Hepatocyte (in vitro differentiated cells): ENCODE data around the gene BCL2L1. TPM values are rescaled to one million over a fixed set of nuclear protein-coding genes. Genes with fewer than 3 reads are reported as not detected.

Source experiments
- DNase-seq: peaks from one replicate; pipeline ENCODE4 v3.0.0-alpha.2; 2016; ENCODE audit warnings: low spot score
- H2AFZ ChIP-seq: fragments of 200-600 bp; sonication (generic); 2 replicates; pipeline ENCODE4 v1.6.0; 2016; ENCODE audit warnings: antibody characterized with exemption, mild to moderate bottlenecking
- H3K27ac ChIP-seq: fragments of 200-600 bp; sonication (generic); 2 replicates; pipeline ENCODE4 v1.5.1; 2016; ENCODE audit warnings: mild to moderate bottlenecking
- H3K27me3 ChIP-seq: fragments of 200-600 bp; sonication (generic); 2 replicates; pipeline ENCODE4 v1.6.1; 2016
- H3K36me3 ChIP-seq: fragments of 200-600 bp; sonication (generic); replicated peaks from 2 replicates; pipeline ENCODE4 v1.5.1; 2016; ENCODE audit warnings: low read depth; ENCODE audit not compliant: insufficient read depth
- H3K4me1 ChIP-seq: fragments of 200-600 bp; sonication (generic); 2 replicates; pipeline ENCODE4 v1.5.1; 2016; ENCODE audit warnings: mild to moderate bottlenecking, moderate library complexity; ENCODE audit not compliant: insufficient read depth
- H3K4me2 ChIP-seq: fragments of 200-600 bp; sonication (generic); 2 replicates; pipeline ENCODE4 v1.6.0; 2016
- H3K4me3 ChIP-seq: fragments of 200-600 bp; sonication (generic); 2 replicates; pipeline ENCODE4 v1.5.1; 2016; ENCODE audit warnings: mild to moderate bottlenecking
- H3K79me2 ChIP-seq: fragments of 200-600 bp; sonication (generic); 2 replicates; pipeline ENCODE4 v1.6.0; 2017; ENCODE audit warnings: mild to moderate bottlenecking
- H3K9me2 ChIP-seq: fragments of 200-600 bp; sonication (generic); replicated peaks from 2 replicates; pipeline ENCODE4 v1.6.0; 2017; ENCODE audit warnings: mild to moderate bottlenecking; ENCODE audit not compliant: insufficient read depth
- H3K9me3 ChIP-seq: fragments of 200-600 bp; sonication (generic); 2 replicates; pipeline ENCODE4 v1.5.1; 2016; ENCODE audit warnings: low read depth, mild to moderate bottlenecking
- H4K20me1 ChIP-seq: fragments of 200-600 bp; sonication (generic); 2 replicates; pipeline ENCODE4 v1.6.0; 2016; ENCODE audit warnings: mild to moderate bottlenecking; ENCODE audit not compliant: insufficient read depth, poor library complexity, severe bottlenecking
- EZH2 ChIP-seq: fragments of 200-600 bp; sonication (generic); IDR thresholded peaks from 2 replicates; pipeline ENCODE4 v1.6.1; 2016; ENCODE audit warnings: antibody characterized with exemption, mild to moderate bottlenecking, borderline replicate concordance
- EZH2phosphoT487 ChIP-seq: fragments of 200-600 bp; sonication (generic); IDR thresholded peaks from one replicate; pipeline ENCODE4 v1.6.1; 2018; ENCODE audit warnings: antibody characterized with exemption, mild to moderate bottlenecking, low read depth, moderate library complexity; ENCODE audit not compliant: unreplicated experiment, severe bottlenecking
- WGBS: methylation state at CpG from one replicate; pipeline ENCODE4 v1.1.6; 2016; ENCODE audit warnings: low lambda C conversion rate; ENCODE audit errors: missing lambda C conversion rate; 5-methylcytosine and 5-hydroxymethylcytosine counted together
- polyA plus RNA-seq: library from polyadenylated mRNA; unstranded; fragments of >200 nt; fragmentation: Nextera tagmentation; extraction: Ambion mirVana; gene quantifications from 2 replicates; pipeline ENCODE4 v1.2.1, GENCODE V29; 2016
- total RNA-seq: library from RNA; depleted of rRNA; stranded (reverse); fragments of >200 nt; gene quantifications from 2 replicates; pipeline ENCODE4 v1.2.3, GENCODE V29; 2014
- TF ChIP-seq, protein P1 (sequence below): fragments of 200-600 bp; sonication (generic); IDR thresholded peaks from 2 replicates; pipeline ENCODE4 v1.5.1; 2016; ENCODE audit warnings: antibody characterized with exemption, mild to moderate bottlenecking; ENCODE audit not compliant: poor library complexity

Gene BCL2L1
- total and polyA plus RNA-seq, 2 experiments from 2014 or later, result 104 to 139 TPM

DNA sequence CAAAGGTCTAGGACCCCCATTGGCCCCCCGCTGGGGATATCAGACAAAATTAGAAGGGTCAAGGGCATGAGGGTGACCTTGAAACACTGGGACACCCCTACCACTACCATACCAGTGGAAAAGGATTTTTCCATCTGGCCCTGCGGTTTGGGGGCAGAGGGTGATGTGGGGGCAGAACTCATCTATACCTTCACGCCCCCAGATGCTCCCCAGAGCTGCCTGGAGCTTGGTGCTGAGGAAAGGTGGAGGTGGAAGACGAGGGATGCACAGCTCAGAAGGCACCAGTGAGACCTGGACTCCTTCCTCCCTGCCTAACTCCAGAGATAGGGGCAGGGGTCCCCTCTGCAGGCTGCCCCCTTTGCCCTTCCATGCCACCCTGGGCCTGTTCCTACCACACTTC lies 83.9 kb downstream of the BCL2L1 start:
- Histone ChIP-seq H3K4me1 (peaks cover 5% of the 10 kb centered on the region), H3K4me3 (no peak overlapping the region), H3K27ac (no peak overlapping the region), H3K36me3 (no peaks in the 10 kb centered on the region), H4K20me1 (no peaks in the 10 kb centered on the region), H3K4me2 (no peak overlapping the region), H3K27me3 (no peaks in the 10 kb centered on the region), H2AFZ (no peak overlapping the region), H3K9me3 (no peaks in the 10 kb centered on the region), H3K9me2 (no peaks in the 10 kb centered on the region), H3K79me2 (no peaks in the 10 kb centered on the region)
- DNase-seq, result no peak
- 90% methylated on average over 4 of the region's 4 CpGs for WGBS
- TF ChIP-seq, protein P1, sequence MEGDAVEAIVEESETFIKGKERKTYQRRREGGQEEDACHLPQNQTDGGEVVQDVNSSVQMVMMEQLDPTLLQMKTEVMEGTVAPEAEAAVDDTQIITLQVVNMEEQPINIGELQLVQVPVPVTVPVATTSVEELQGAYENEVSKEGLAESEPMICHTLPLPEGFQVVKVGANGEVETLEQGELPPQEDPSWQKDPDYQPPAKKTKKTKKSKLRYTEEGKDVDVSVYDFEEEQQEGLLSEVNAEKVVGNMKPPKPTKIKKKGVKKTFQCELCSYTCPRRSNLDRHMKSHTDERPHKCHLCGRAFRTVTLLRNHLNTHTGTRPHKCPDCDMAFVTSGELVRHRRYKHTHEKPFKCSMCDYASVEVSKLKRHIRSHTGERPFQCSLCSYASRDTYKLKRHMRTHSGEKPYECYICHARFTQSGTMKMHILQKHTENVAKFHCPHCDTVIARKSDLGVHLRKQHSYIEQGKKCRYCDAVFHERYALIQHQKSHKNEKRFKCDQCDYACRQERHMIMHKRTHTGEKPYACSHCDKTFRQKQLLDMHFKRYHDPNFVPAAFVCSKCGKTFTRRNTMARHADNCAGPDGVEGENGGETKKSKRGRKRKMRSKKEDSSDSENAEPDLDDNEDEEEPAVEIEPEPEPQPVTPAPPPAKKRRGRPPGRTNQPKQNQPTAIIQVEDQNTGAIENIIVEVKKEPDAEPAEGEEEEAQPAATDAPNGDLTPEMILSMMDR, result no peak

DNA sequence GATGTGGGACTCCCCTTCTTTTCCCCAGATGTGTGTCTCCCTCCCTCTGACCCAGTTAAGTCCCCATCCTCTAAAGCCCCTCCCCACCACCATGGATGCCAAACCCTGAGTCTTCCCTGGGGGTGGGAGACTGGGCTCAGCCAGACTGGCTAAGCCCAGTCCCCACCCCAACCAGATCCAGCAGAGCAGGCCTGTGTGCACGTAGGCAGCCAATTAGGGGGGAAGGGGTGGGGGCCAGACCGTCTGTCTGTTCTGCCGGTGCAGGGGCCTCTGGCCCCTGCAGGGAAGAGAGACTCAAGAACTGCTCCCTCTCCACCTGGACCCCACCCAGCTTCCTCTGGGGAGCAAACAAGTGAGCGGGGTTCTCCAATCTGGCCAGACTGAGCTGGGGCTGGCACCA lies 84.4 kb downstream of the BCL2L1 start:
- no peaks in the 10 kb centered on the region for H4K20me1 ChIP-seq
- 46% methylated on average over 4 of the region's 4 CpGs for WGBS

DNA sequence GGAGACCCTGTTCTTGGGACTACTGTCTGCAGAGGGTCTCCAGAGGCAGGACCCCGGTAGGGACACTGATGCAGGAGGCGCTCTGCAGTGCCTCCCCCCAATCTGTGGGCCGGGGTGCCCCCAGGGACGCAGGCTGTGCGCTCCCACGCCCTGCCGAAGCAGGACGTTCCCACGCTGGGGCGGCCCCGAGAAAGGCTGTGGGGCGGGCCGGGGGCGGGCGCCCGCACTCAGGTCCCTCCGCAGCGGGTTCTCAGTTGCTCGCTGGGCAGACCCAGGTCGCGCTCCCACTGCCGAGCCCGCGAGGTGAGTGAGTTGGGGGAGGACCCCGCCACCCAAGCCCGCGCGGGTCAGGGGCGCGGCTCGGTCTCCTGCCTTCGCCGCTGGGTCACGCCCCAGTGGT lies 85.0 kb downstream of the BCL2L1 start, which contains the start of gene COX4I2:
Gene COX4I2 (plus strand): TSS at position 253 of the 400 bp plus-strand sequence. CDS start 1,106 bp downstream, outside the sequence.
- WGBS, result 94% methylated on average over 22 of the region's 34 CpGs
- TF ChIP-seq, protein P1, result no peak
- no peak for TF ChIP-seq EZH2phosphoT487
- TF ChIP-seq EZH2, result no peak
- no peak within 1 kb of the TSS for H2AFZ ChIP-seq

More for the DNA sequence above, 84.4 kb downstream of the BCL2L1 start:
- no peak overlapping the region for H3K27ac ChIP-seq
- peaks cover 5% of the 10 kb centered on the region for H3K4me1 ChIP-seq
- no peak overlapping the region for H3K4me3 ChIP-seq
- TF ChIP-seq EZH2phosphoT487, result no peak
- TF ChIP-seq, protein P1, result no peak
- no peak for TF ChIP-seq EZH2
- H3K79me2 ChIP-seq, result no peaks in the 10 kb centered on the region
- H3K9me2 ChIP-seq, result no peaks in the 10 kb centered on the region
- no peak for DNase-seq
- H3K4me2 ChIP-seq, result no peak overlapping the region
- no peak overlapping the region for H2AFZ ChIP-seq
- no peaks in the 10 kb centered on the region for H3K27me3 ChIP-seq
- H3K9me3 ChIP-seq, result no peaks in the 10 kb centered on the region
- no peaks in the 10 kb centered on the region for H3K36me3 ChIP-seq

More for the DNA sequence above, 85.0 kb downstream of the BCL2L1 start, which contains the start of gene COX4I2:
- Histone ChIP-seq H3K27me3 (no peaks in the 10 kb centered on the region), H3K36me3 (no peaks in the 10 kb centered on the region), H3K9me3 (no peaks in the 10 kb centered on the region), H3K9me2 (no peaks in the 10 kb centered on the region), H4K20me1 (no peaks in the 10 kb centered on the region), H3K4me3 (no peak within 1 kb of the TSS), H3K4me1 (peaks cover 5% of the 10 kb centered on the region), H3K27ac (no peak within 1 kb of the TSS), H3K4me2 (no peak within 1 kb of the TSS), H3K79me2 (no peaks in the 10 kb centered on the region)
- DNase-seq, result no peak
